HCT116 (cell line): ENCODE measurements around the gene GNAO1. TPM values are rescaled to one million over a fixed set of nuclear protein-coding genes. Genes with fewer than 3 reads are reported as not detected.

Experiments used
- ATAC-seq: fragments of 200-7000 bp; cut with Tn5 transposase; 2 replicates; pipeline ENCODE4 v1.9.1; 2020; ENCODE audit warnings: mild to moderate bottlenecking, moderate library complexity
- BruUV-seq: library from RNA; stranded (reverse); fragments of 400-500 nt; replicated peaks from 2 replicates; lab custom pipeline; 2021; lab: Mats Ljungman, UMichigan
- CTCF ChIA-PET: fragments of 300-600 bp; sonication (Branson Sonifier 250); formaldehyde crosslinking; loops from one replicate; lab custom pipeline; 2021; ENCODE audit warnings: antibody characterized with exemption; lab: Charles Lee
- POLR2A ChIA-PET: fragments of 300-600, 350-600 bp; sonication (Branson Sonifier 250); formaldehyde crosslinking; loops from one replicate; lab custom pipeline; 2021; ENCODE audit warnings: antibody characterized with exemption; lab: Charles Lee
- RAD21 ChIA-PET, 2 experiments: fragments of 300-600 bp; sonication (Branson Sonifier 250); formaldehyde crosslinking; loops; one replicate each; lab custom pipeline; 2023; ENCODE audit warnings: low total read pairs in 2 of 2; ENCODE audit not compliant: uncharacterized antibody in 2 of 2, unreplicated experiment in 2 of 2, low non-redundant PET in 1 of 2; lab: Charles Lee
- DNase-seq: peaks from one replicate; pipeline ENCODE4 v3.0.0-alpha.2; 2010; ENCODE audit warnings: low read depth, low spot score
- H2AFZ ChIP-seq: fragments of 200-600 bp; shearing (Covaris generic), sonication (generic); 2 replicates; pipeline ENCODE4 v1.6.1; 2017; ENCODE audit warnings: low read depth, mixed run types, mixed read lengths, antibody characterized with exemption, low read length; ENCODE audit not compliant: poor library complexity, severe bottlenecking
- H3K27ac ChIP-seq: 2 replicates; pipeline ENCODE4 v1.5.1; 2012; ENCODE audit warnings: low read depth, low read length
- H3K27me3 ChIP-seq: fragments of 200-600 bp; sonication (generic); 2 replicates; pipeline ENCODE4 v1.6.1; 2016; ENCODE audit warnings: mixed run types, low read length, mixed read lengths; ENCODE audit not compliant: insufficient read depth
- H3K36me3 ChIP-seq, 2 experiments: fragments of 200-500 bp in 1 of 2; fragments of 200-600 bp in 1 of 2; sonication (Bioruptor generic) in 1 of 2; sonication (generic) in 1 of 2; 2 replicates each; pipeline versions ENCODE4 v1.5.1 to v1.6.1; 2014 to 2016; ENCODE audit warnings: low read length in 2 of 2, inconsistent platforms in 1 of 2, mixed read lengths in 1 of 2, mixed run types in 1 of 2; ENCODE audit not compliant: insufficient read depth in 2 of 2, control insufficient read depth in 1 of 2
- H3K4me1 ChIP-seq, 2 experiments: fragments of 200-600 bp in 1 of 2; sonication (generic) in 1 of 2; 2 replicates each; pipeline versions ENCODE4 v1.5.1 to v1.6.1; 2012 to 2017; ENCODE audit warnings: low read length in 2 of 2, inconsistent platforms in 1 of 2, mild to moderate bottlenecking in 1 of 2, mixed read lengths in 1 of 2, mixed run types in 1 of 2, moderate library complexity in 1 of 2; ENCODE audit not compliant: insufficient read depth in 2 of 2, control insufficient read depth in 1 of 2
- H3K4me2 ChIP-seq: fragments of 200-600 bp; sonication (generic); 2 replicates; pipeline ENCODE4 v1.6.1; 2017; ENCODE audit warnings: mixed run types, low read length, mixed read lengths
- H3K4me3 ChIP-seq, 2 experiments: fragments of 200-600 bp in 1 of 2; sonication (generic) in 1 of 2; replicated peaks in 1 of 2; 2 replicates each; pipeline ENCODE4 v1.5.1; 2011 to 2016; ENCODE audit warnings: low read length in 2 of 2, control low read depth in 1 of 2, low read depth in 1 of 2, mild to moderate bottlenecking in 1 of 2, mixed read lengths in 1 of 2, mixed run types in 1 of 2
- H3K79me2 ChIP-seq: fragments of 200-600 bp; sonication (generic); 2 replicates; pipeline ENCODE4 v1.6.1; 2017; ENCODE audit warnings: mild to moderate bottlenecking, mixed run types, low read length, moderate library complexity, mixed read lengths; ENCODE audit not compliant: insufficient read depth
- H3K9ac ChIP-seq: fragments of 200-600 bp; sonication (generic); 2 replicates; pipeline ENCODE4 v1.6.1; 2016; ENCODE audit warnings: low read length, mixed read lengths
- H3K9me2 ChIP-seq: fragments of 200-600 bp; sonication (generic), shearing (Covaris generic); 2 replicates; pipeline ENCODE4 v1.6.1; 2017; ENCODE audit warnings: mixed run types, mild to moderate bottlenecking, moderate library complexity; ENCODE audit not compliant: insufficient read depth
- H3K9me3 ChIP-seq, 2 experiments: fragments of 200-500 bp in 1 of 2; fragments of 200-600 bp in 1 of 2; sonication (Bioruptor generic) in 1 of 2; sonication (generic) in 1 of 2; 2 replicates each; pipeline ENCODE4 v1.6.1; 2014 to 2017; ENCODE audit warnings: low read length in 2 of 2, mixed read lengths in 2 of 2, inconsistent platforms in 1 of 2, low read depth in 1 of 2, mild to moderate bottlenecking in 1 of 2, mixed run types in 1 of 2, moderate library complexity in 1 of 2; ENCODE audit not compliant: control insufficient read depth in 1 of 2, insufficient read depth in 1 of 2
- H4K20me1 ChIP-seq: fragments of 200-600 bp; sonication (generic), shearing (Covaris generic); 2 replicates; pipeline ENCODE4 v1.6.1; 2017; ENCODE audit warnings: mixed run types, mild to moderate bottlenecking, moderate library complexity; ENCODE audit not compliant: insufficient read depth
- CBX3 ChIP-seq: IDR thresholded peaks from 2 replicates; pipeline ENCODE4 v1.6.1; 2012; ENCODE audit warnings: low read depth
- CEBPB ChIP-seq: IDR thresholded peaks from 2 replicates; pipeline ENCODE4 v1.6.1; 2012; ENCODE audit warnings: low read depth
- CTCF ChIP-seq, 3 experiments: fragments of 200-600 bp in 1 of 3; sonication (generic) in 1 of 3; IDR thresholded peaks in 2 of 3; conservative IDR thresholded peaks in 1 of 3; 2 replicates each; pipeline ENCODE4 v1.5.1; 2012 to 2017; ENCODE audit warnings: low read depth in 2 of 3, low read length in 2 of 3, antibody characterized with exemption in 1 of 3, borderline replicate concordance in 1 of 3, control low read depth in 1 of 3, mild to moderate bottlenecking in 1 of 3, mixed read lengths in 1 of 3, mixed run types in 1 of 3, moderate library complexity in 1 of 3; ENCODE audit not compliant: insufficient read depth in 1 of 3
- EGR1 ChIP-seq: IDR thresholded peaks from 2 replicates; pipeline ENCODE4 v1.6.1; 2012; ENCODE audit warnings: low read depth
- EZH2 ChIP-seq: fragments of 200-600 bp; sonication (generic); IDR thresholded peaks from 2 replicates; pipeline ENCODE4 v1.6.1; 2017; ENCODE audit warnings: antibody characterized with exemption, mixed run types
- EZH2phosphoT487 ChIP-seq: fragments of 200-600 bp; IDR thresholded peaks from 2 replicates; pipeline ENCODE4 v1.6.1; 2018; ENCODE audit warnings: antibody characterized with exemption, borderline replicate concordance
- FOSL1 ChIP-seq: IDR thresholded peaks from 2 replicates; pipeline ENCODE4 v1.6.1; 2012; ENCODE audit warnings: low read depth
- JUND ChIP-seq: IDR thresholded peaks from 2 replicates; pipeline ENCODE4 v1.6.1; 2012
- POLR2A ChIP-seq: IDR thresholded peaks from 2 replicates; pipeline ENCODE4 v1.7.0; 2011; ENCODE audit warnings: borderline replicate concordance; ENCODE audit not compliant: insufficient read depth, insufficient read length; ENCODE audit errors: extremely low read depth
- POLR2AphosphoS5 ChIP-seq: IDR thresholded peaks from 2 replicates; pipeline ENCODE4 v1.6.1; 2011; ENCODE audit warnings: mild to moderate bottlenecking, low read depth, low read length, moderate library complexity
- REST ChIP-seq: IDR thresholded peaks from 2 replicates; pipeline ENCODE4 v1.6.1; 2012; ENCODE audit warnings: low read depth
- SIN3A ChIP-seq: IDR thresholded peaks from 2 replicates; pipeline ENCODE4 v1.6.1; 2012; ENCODE audit warnings: low read depth
- SP1 ChIP-seq: IDR thresholded peaks from 2 replicates; pipeline ENCODE4 v1.6.1; 2012; ENCODE audit warnings: low read depth
- SRF ChIP-seq: IDR thresholded peaks from 2 replicates; pipeline ENCODE4 v1.6.1; 2012; ENCODE audit warnings: low read depth
- YY1 ChIP-seq: IDR thresholded peaks from 2 replicates; pipeline ENCODE4 v1.6.1; 2011; ENCODE audit warnings: low read length, low read depth, moderate library complexity, mild to moderate bottlenecking; ENCODE audit not compliant: insufficient replicate concordance; ENCODE audit errors: extremely low read depth
- ZFX ChIP-seq: fragments of 450-650 bp; IDR thresholded peaks from 2 replicates; pipeline ENCODE4 v1.6.1; 2017
- ZNF274 ChIP-seq: fragments of 200-500 bp; sonication (Bioruptor generic); IDR thresholded peaks from 2 replicates; pipeline ENCODE4 v1.6.1; 2014; ENCODE audit warnings: mild to moderate bottlenecking, low read depth, low read length, inconsistent platforms
- intact Hi-C: fragments of 100-400 bp; cut with micrococcal nuclease; formaldehyde crosslinking; loops from 2 replicates; pipeline ENCODE4 v1.10.0; 2022
- total RNA-seq: library from RNA; stranded (reverse); gene quantifications from one replicate; pipeline ENCODE4 v1.2.1, GENCODE V29; 2021; ENCODE audit not compliant: unreplicated experiment
- TF ChIP-seq, protein P1 (sequence below): IDR thresholded peaks from 2 replicates; pipeline ENCODE4 v1.6.1; 2011; ENCODE audit warnings: mild to moderate bottlenecking, low read length, moderate library complexity; ENCODE audit not compliant: insufficient replicate concordance; ENCODE audit errors: extremely low read depth

Gene GNAO1
- total RNA-seq, 1 experiment from 2014 or later: 0.12 TPM

GRCh38 chr16:56338566-56339318 lies 147.5 kb downstream of the GNAO1 start:
- DNase-seq (no peak), ATAC-seq (no peak)
- POLR2A ChIA-PET: no interaction called here
- no peak overlapping the region for H3K4me3 ChIP-seq
- H3K9me2 ChIP-seq: no peaks in the 10 kb centered on the region
- no peaks in the 10 kb centered on the region for H3K79me2 ChIP-seq
- H3K36me3 ChIP-seq: no peaks in the 10 kb centered on the region
- TF ChIP-seq SIN3A (no peak), ZFX (no peak), EZH2 (no peak), EZH2phosphoT487 (no peak), CTCF (IDR thresholded peaks at IDR 0.05 in 2 of 3, conservative IDR thresholded peaks at IDR 0.05 in 1 of 3; ENCODE audit: borderline replicate concordance in 1 of 3, insufficient read depth in 1 of 3, low read depth in 2 of 3, low read length in 2 of 3) (no peak), POLR2AphosphoS5 (no peak), JUND (no peak), REST (no peak), YY1 (no peak), SRF (no peak), POLR2A (no peak), CEBPB (no peak), EGR1 (no peak), FOSL1 (no peak), ZNF274 (no peak), CBX3 (no peak), SP1 (no peak)
- TF ChIP-seq, protein P1, sequence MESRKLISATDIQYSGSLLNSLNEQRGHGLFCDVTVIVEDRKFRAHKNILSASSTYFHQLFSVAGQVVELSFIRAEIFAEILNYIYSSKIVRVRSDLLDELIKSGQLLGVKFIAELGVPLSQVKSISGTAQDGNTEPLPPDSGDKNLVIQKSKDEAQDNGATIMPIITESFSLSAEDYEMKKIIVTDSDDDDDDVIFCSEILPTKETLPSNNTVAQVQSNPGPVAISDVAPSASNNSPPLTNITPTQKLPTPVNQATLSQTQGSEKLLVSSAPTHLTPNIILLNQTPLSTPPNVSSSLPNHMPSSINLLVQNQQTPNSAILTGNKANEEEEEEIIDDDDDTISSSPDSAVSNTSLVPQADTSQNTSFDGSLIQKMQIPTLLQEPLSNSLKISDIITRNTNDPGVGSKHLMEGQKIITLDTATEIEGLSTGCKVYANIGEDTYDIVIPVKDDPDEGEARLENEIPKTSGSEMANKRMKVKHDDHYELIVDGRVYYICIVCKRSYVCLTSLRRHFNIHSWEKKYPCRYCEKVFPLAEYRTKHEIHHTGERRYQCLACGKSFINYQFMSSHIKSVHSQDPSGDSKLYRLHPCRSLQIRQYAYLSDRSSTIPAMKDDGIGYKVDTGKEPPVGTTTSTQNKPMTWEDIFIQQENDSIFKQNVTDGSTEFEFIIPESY: no peak
- H3K4me2 ChIP-seq: no peak overlapping the region
- H3K27ac ChIP-seq: no peak overlapping the region
- no peaks in the 10 kb centered on the region for H3K27me3 ChIP-seq
- intact Hi-C loops: loop anchor here (10.0 kb wide), 1 partner anchor 366 kb away; no protein-coding TSS in a partner anchor
- no TSS peak for BruUV-seq
- no peaks in the 10 kb centered on the region for H3K9me3 ChIP-seq
- H2AFZ ChIP-seq: no peak overlapping the region
- H3K9ac ChIP-seq: no peak overlapping the region
- H4K20me1 ChIP-seq: no peaks in the 10 kb centered on the region
- CTCF ChIA-PET: no interaction called here
- peaks cover 0 to 8% of the 10 kb centered on the region in 2 experiments; a peak in 2 of 4 replicates for H3K4me1 ChIP-seq
- RAD21 ChIA-PET: no interaction called here
